B cell (primary cell): ENCODE results near the gene ARFGEF2.

Source experiments
- EZH2 ChIP-seq: IDR thresholded peaks from 2 replicates; pipeline ENCODE4 v1.6.1; 2012; ENCODE audit warnings: borderline replicate concordance, low read depth, mild to moderate bottlenecking, moderate library complexity, low read length; ENCODE audit not compliant: insufficient read depth, poor library complexity, severe bottlenecking
- TF ChIP-seq, protein P1 (sequence below): fragments of 200-600 bp; IDR thresholded peaks from one replicate; pipeline ENCODE4 v1.8.0; 2022; ENCODE audit warnings: antibody characterized with exemption, mild to moderate bottlenecking

DNA sequence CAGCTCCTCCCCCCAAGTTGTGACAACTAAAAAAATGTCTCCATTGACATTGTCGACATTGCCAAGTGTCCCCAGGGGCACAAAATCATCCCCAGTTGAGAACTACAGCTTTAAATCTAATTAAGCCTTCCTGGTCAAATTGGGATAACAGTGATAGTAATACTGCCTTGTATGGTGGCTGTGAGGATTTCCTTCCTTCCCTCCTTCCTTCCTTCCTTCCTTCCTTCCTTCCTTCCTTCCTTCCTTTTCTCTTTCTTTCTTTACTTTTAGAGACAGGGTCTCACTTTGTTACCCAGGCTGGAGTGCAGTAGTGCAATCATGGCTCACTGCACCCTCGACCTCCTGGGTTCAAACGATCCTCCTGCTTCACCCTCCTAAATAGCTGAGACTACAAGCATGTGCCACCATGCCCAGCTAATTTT, 29.5 kb upstream of the ARFGEF2 start:
- TF ChIP-seq, protein P1, sequence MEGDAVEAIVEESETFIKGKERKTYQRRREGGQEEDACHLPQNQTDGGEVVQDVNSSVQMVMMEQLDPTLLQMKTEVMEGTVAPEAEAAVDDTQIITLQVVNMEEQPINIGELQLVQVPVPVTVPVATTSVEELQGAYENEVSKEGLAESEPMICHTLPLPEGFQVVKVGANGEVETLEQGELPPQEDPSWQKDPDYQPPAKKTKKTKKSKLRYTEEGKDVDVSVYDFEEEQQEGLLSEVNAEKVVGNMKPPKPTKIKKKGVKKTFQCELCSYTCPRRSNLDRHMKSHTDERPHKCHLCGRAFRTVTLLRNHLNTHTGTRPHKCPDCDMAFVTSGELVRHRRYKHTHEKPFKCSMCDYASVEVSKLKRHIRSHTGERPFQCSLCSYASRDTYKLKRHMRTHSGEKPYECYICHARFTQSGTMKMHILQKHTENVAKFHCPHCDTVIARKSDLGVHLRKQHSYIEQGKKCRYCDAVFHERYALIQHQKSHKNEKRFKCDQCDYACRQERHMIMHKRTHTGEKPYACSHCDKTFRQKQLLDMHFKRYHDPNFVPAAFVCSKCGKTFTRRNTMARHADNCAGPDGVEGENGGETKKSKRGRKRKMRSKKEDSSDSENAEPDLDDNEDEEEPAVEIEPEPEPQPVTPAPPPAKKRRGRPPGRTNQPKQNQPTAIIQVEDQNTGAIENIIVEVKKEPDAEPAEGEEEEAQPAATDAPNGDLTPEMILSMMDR: no peak
- no peak for TF ChIP-seq EZH2
